Prostate gland (tissue), 2 donors: Measurements from ENCODE around the gene GABPA.

Experiments
- POLR2A ChIP-seq: fragments of 450-650 bp; IDR thresholded peaks from one replicate; pipeline ENCODE4 v1.6.1; 2016; ENCODE audit warnings: antibody characterized with exemption, mild to moderate bottlenecking
- POLR2AphosphoS5 ChIP-seq: sonication (generic); formaldehyde crosslinking; IDR thresholded peaks from one replicate; pipeline ENCODE4 v1.6.1; 2017; ENCODE audit warnings: antibody characterized with exemption
- TF ChIP-seq, protein P1 (sequence below), 4 experiments: fragments of 200-600 bp in 2 of 4; fragments of 450-650 bp in 2 of 4; sonication (generic) in 2 of 4; IDR thresholded peaks; 1 replicate in 3 of 4; 2 replicates in 1 of 4; pipeline ENCODE4 v1.5.1; 2016 to 2019; ENCODE audit warnings: antibody characterized with exemption in 4 of 4, mild to moderate bottlenecking in 2 of 4, moderate library complexity in 2 of 4

- TF ChIP-seq, protein P1, sequence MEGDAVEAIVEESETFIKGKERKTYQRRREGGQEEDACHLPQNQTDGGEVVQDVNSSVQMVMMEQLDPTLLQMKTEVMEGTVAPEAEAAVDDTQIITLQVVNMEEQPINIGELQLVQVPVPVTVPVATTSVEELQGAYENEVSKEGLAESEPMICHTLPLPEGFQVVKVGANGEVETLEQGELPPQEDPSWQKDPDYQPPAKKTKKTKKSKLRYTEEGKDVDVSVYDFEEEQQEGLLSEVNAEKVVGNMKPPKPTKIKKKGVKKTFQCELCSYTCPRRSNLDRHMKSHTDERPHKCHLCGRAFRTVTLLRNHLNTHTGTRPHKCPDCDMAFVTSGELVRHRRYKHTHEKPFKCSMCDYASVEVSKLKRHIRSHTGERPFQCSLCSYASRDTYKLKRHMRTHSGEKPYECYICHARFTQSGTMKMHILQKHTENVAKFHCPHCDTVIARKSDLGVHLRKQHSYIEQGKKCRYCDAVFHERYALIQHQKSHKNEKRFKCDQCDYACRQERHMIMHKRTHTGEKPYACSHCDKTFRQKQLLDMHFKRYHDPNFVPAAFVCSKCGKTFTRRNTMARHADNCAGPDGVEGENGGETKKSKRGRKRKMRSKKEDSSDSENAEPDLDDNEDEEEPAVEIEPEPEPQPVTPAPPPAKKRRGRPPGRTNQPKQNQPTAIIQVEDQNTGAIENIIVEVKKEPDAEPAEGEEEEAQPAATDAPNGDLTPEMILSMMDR (IDR thresholded peaks at IDR 0.05), result no peak
- TF ChIP-seq POLR2AphosphoS5 (no peak), POLR2A (no peak)
These were observed 33.1 kb downstream of the GABPA start for GRCh38 chr21:25767921-25768320.
